ENCODE results near the gene NSD2.

DNA sequence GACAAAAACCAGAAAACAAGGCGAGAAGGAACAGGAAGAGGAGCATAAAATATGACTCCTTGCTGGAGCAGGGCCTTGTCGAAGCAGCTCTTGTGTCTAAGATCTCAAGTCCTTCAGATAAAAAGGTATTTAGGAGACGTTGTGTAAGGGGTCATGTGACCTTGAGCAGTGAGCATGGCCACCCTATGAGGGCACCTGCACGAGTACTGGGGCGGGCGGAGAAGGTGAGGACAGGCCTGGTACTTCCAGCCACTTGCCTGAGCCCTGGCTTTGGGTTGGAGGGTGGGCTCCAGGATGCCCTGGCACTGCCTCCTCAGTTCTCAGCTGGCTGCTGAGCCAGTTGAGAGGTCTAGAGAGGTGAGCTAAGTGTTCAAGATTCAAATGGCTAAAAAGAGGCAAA is 29.9 kb downstream of the NSD2 start:
- TF ChIP-seq, protein P1, sequence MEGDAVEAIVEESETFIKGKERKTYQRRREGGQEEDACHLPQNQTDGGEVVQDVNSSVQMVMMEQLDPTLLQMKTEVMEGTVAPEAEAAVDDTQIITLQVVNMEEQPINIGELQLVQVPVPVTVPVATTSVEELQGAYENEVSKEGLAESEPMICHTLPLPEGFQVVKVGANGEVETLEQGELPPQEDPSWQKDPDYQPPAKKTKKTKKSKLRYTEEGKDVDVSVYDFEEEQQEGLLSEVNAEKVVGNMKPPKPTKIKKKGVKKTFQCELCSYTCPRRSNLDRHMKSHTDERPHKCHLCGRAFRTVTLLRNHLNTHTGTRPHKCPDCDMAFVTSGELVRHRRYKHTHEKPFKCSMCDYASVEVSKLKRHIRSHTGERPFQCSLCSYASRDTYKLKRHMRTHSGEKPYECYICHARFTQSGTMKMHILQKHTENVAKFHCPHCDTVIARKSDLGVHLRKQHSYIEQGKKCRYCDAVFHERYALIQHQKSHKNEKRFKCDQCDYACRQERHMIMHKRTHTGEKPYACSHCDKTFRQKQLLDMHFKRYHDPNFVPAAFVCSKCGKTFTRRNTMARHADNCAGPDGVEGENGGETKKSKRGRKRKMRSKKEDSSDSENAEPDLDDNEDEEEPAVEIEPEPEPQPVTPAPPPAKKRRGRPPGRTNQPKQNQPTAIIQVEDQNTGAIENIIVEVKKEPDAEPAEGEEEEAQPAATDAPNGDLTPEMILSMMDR (IDR thresholded peaks at IDR 0.05; ENCODE audit: low read depth, low read length): no peak
- TF ChIP-seq EZH2phosphoT487 (IDR thresholded peaks at IDR 0.05; ENCODE audit: low read depth): no peak
